Measurements from ENCODE around the gene PLCL1.
"Not testable (repeated sequence)": the region's sequence is repeated elsewhere in the genome, so short reads cannot be mapped to it uniquely, and the experiment has no call there.

The PLCL1 gene

GRCh38 chr2:197810491-197810890 lies 6.1 kb downstream of the PLCL1 start:
- no peak for DNase-seq

GRCh38 chr2:197813093-197813787 lies 8.8 kb downstream of the PLCL1 start:
- peak; percentile 31 for DNase-seq

- no peak for DNase-seq
These were observed 10.1 kb downstream of the PLCL1 start for GRCh38 chr2:197814526-197814925.

GRCh38 chr2:197821550-197822289 lies 17.3 kb downstream of the PLCL1 start:
- no peak for DNase-seq

- no peak for DNase-seq
These were observed 17.9 kb downstream of the PLCL1 start for GRCh38 chr2:197822333-197822732.

GRCh38 chr2:197827618-197828017 lies 23.2 kb downstream of the PLCL1 start:
- no peak for DNase-seq

GRCh38 chr2:197828464-197829135 lies 24.2 kb downstream of the PLCL1 start:
- DNase-seq, result no peak

- DNase-seq, result not testable (repeated sequence)
These were observed 30.4 kb downstream of the PLCL1 start for GRCh38 chr2:197834771-197835170.

- no peak for DNase-seq
These were observed 30.9 kb downstream of the PLCL1 start for GRCh38 chr2:197835293-197835692.

GRCh38 chr2:197838036-197838435 lies 33.6 kb downstream of the PLCL1 start:
- peak; percentile 69 for DNase-seq

GRCh38 chr2:197838579-197838978 lies 34.2 kb downstream of the PLCL1 start:
- DNase-seq, result no peak

GRCh38 chr2:197839327-197839726 lies 34.9 kb downstream of the PLCL1 start:
- DNase-seq, result no peak

- no peak for DNase-seq
These were observed 35.5 kb downstream of the PLCL1 start for GRCh38 chr2:197839856-197840255.

- DNase-seq, result no peak
These were observed 41.7 kb downstream of the PLCL1 start for GRCh38 chr2:197846128-197846527.

- DNase-seq, result no peak
These were observed 42.4 kb downstream of the PLCL1 start for GRCh38 chr2:197846777-197847176.

- peak; percentile 68 for DNase-seq
These were observed 43.4 kb downstream of the PLCL1 start for GRCh38 chr2:197847651-197848401.

- DNase-seq, result no peak
These were observed 44.2 kb downstream of the PLCL1 start for GRCh38 chr2:197848602-197849001.

GRCh38 chr2:197850882-197851450 lies 46.6 kb downstream of the PLCL1 start:
- DNase-seq, result no peak

- DNase-seq, result no peak
These were observed 47.1 kb downstream of the PLCL1 start for GRCh38 chr2:197851451-197851850.

GRCh38 chr2:197852108-197852507 lies 47.7 kb downstream of the PLCL1 start:
- DNase-seq, result no peak

- no peak for DNase-seq
These were observed 49.2 kb downstream of the PLCL1 start for GRCh38 chr2:197853549-197853948.

- no peak for DNase-seq
These were observed 53.2 kb downstream of the PLCL1 start for GRCh38 chr2:197857476-197858107.
